Spleen (tissue), 11 donors: ENCODE data around the gene EDEM1. TPM values are rescaled to one million over a fixed set of nuclear protein-coding genes. Genes with fewer than 3 reads are reported as not detected.

ENCODE experiments used
- DNase-seq: peaks from one replicate; pipeline ENCODE4 v3.0.0-alpha.2; 2020
- H3K27ac ChIP-seq, 8 donors: fragments of 200-600 bp; sonication (generic) in 7 of 8; 1 replicate in 4 of 8; 2 replicates in 4 of 8; pipeline versions ENCODE4 v1.5.0 to v1.8.0; 2016 to 2021; ENCODE audit warnings: inconsistent platforms in 4 of 8, mild to moderate bottlenecking in 4 of 8, moderate library complexity in 1 of 8
- H3K27me3 ChIP-seq, 7 donors: fragments of 200-600 bp; sonication (generic) in 6 of 7; replicated peaks in 1 of 7; 1 replicate in 4 of 7; 2 replicates in 3 of 7; pipeline versions ENCODE4 v1.5.0 to v1.8.0; 2016 to 2021; ENCODE audit warnings: inconsistent platforms in 3 of 7, mild to moderate bottlenecking in 1 of 7
- H3K36me3 ChIP-seq, 6 donors: fragments of 200-600 bp; sonication (generic) in 5 of 6; 1 replicate in 4 of 6; 2 replicates in 2 of 6; pipeline versions ENCODE4 v1.5.0 to v1.8.0; 2016 to 2021; ENCODE audit warnings: inconsistent platforms in 2 of 6
- H3K4me1 ChIP-seq, 6 donors: fragments of 200-600 bp; sonication (generic) in 5 of 6; 1 replicate in 3 of 6; 2 replicates in 3 of 6; pipeline versions ENCODE4 v1.5.0 to v1.8.0; 2016 to 2021; ENCODE audit warnings: inconsistent platforms in 3 of 6
- H3K4me3 ChIP-seq, 8 donors: fragments of 200-600 bp; sonication (generic) in 7 of 8; 1 replicate in 4 of 8; 2 replicates in 4 of 8; pipeline versions ENCODE4 v1.5.0 to v1.8.0; 2016 to 2021; ENCODE audit warnings: inconsistent platforms in 4 of 8, mild to moderate bottlenecking in 4 of 8, moderate library complexity in 2 of 8
- H3K9me3 ChIP-seq, 8 donors: fragments of 200-600 bp; sonication (generic) in 7 of 8; 1 replicate in 4 of 8; 2 replicates in 4 of 8; pipeline versions ENCODE4 v1.5.0 to v1.8.0; 2016 to 2021; ENCODE audit warnings: inconsistent platforms in 4 of 8
- POLR2A ChIP-seq, 3 donors: fragments of 450-650 bp; IDR thresholded peaks; one replicate each; pipeline ENCODE4 v1.5.1; 2017; ENCODE audit warnings: antibody characterized with exemption in 3 of 3, mild to moderate bottlenecking in 1 of 3
- POLR2AphosphoS5 ChIP-seq, 3 donors: sonication (generic); formaldehyde crosslinking; IDR thresholded peaks; one replicate each; pipeline ENCODE4 v1.5.1; 2017; ENCODE audit warnings: antibody characterized with exemption in 3 of 3
- WGBS, 5 donors: extraction: QIAGEN DNeasy Blood & Tissue Kit in 3 of 5; methylation state at CpG; one replicate each; pipeline versions ENCODE4 v1.1.5 to v1.1.7; 2013 to 2018; 5-methylcytosine and 5-hydroxymethylcytosine counted together
- intact Hi-C: fragments of 100-400 bp; cut with DNase I; formaldehyde crosslinking; loops from one replicate; pipeline ENCODE4 v1.15.0; 2023; ENCODE audit warnings: low total_unique reads
- polyA plus RNA-seq, 3 donors: library from polyadenylated mRNA; stranded (reverse); fragments of 200-250 nt; gene quantifications; one replicate each; pipeline ENCODE4 v1.2.1, GENCODE V29; 2013
- total RNA-seq, 7 donors: library from RNA; depleted of rRNA in 3 of 7; stranded (reverse); fragments of >200 nt in 3 of 7; fragmentation: NEBNext Ultra II Directional in 4 of 7; extraction: Animal tissue kit (Norgen Biotek cat#: 25700) in 4 of 7; gene quantifications; one replicate each; pipeline versions ENCODE4 v1.1.0 to v1.2.1, GENCODE V29; 2016 to 2021
- TF ChIP-seq, protein P1 (sequence below), 11 experiments: fragments of 200-600 bp in 7 of 11; fragments of 450-650 bp in 4 of 11; sonication (generic) in 4 of 11; IDR thresholded peaks in 8 of 11; conservative IDR thresholded peaks in 3 of 11; 1 replicate in 7 of 11; 2 replicates in 4 of 11; pipeline versions ENCODE4 v1.4.0 to v1.8.0; 2016 to 2021; ENCODE audit warnings: antibody characterized with exemption in 11 of 11, inconsistent platforms in 4 of 11, mild to moderate bottlenecking in 1 of 11
- donor health status: healthy with polysubstance abuse.
- donor health status: DM: no; HTN: no; CAD: no; lungs with moderate emphysema.
- donor health status: DM: no; HTN: no; CAD: no.
- donor health status: Bipolar disorder and iron deficiency.
- donor health status: healthy.
- donor health status: DM: no; HTN: no; CAD: no.
- donor health status: DM: yes; HTN: yes; CAD: no.

The EDEM1 gene
- total and polyA plus RNA-seq, 10 donors, result 8.4 to 174 (median 73.8) TPM

GRCh38 chr3:5188419-5189221 lies 1.1 kb downstream of the EDEM1 start:
- peaks cover 49 to 86% (median 85%) of the 10 kb centered on the region in 6 donors for H3K4me1 ChIP-seq

DNA sequence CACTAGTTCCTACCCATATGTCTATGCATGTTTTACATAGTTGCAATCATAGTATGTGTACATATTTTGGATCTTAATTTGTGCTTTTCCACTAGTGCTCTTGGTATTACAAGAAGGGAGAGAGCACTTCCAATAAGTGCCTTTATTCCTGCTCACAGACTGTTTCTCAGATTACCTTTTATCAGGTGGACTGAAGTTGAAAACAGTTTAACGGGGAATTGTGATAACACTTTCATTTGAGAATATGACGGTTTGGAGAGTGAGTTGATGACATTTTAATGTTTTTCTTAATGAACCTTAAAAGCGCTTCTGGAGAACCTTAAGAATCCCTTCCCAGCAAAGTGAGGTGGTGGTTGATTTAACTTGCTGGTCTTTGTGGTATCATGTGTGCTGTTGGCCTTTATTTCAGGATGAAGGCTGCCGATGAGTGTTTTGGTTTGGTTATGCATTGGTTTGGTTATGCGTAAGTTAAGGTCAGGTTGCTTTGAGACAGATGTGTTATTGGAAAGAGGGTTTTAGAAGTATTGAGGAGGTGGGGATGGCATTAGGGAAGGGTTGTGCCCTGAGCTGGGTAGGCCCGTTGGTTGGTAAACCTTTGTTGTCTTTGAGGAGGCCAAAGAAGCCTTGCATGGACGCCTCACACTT lies 2.8 kb downstream of the EDEM1 start:
- Histone ChIP-seq H3K27me3 (no peaks in the 10 kb centered on the region), H3K36me3 (peaks cover 0 to 16% (median 0%) of the 10 kb centered on the region in 6 donors), H3K27ac (peak overlapping the region in 7 of 8 donors; percentile 98 to 100 (median 99)), H3K9me3 (no peaks in the 10 kb centered on the region), H3K4me3 (peak overlapping the region in 7 of 8 donors; percentile 72 to 99 (median 88)), H3K4me1 (peaks cover 59 to 87% (median 85%) of the 10 kb centered on the region in 6 donors)
- 47 to 64% (median 58%) methylated on average over 7 of the region's 7 CpGs for WGBS, 5 donors
- TF ChIP-seq POLR2A (IDR thresholded peaks at IDR 0.05) (no peak), POLR2AphosphoS5 (IDR thresholded peaks at IDR 0.05) (no peak)
- TF ChIP-seq, protein P1, sequence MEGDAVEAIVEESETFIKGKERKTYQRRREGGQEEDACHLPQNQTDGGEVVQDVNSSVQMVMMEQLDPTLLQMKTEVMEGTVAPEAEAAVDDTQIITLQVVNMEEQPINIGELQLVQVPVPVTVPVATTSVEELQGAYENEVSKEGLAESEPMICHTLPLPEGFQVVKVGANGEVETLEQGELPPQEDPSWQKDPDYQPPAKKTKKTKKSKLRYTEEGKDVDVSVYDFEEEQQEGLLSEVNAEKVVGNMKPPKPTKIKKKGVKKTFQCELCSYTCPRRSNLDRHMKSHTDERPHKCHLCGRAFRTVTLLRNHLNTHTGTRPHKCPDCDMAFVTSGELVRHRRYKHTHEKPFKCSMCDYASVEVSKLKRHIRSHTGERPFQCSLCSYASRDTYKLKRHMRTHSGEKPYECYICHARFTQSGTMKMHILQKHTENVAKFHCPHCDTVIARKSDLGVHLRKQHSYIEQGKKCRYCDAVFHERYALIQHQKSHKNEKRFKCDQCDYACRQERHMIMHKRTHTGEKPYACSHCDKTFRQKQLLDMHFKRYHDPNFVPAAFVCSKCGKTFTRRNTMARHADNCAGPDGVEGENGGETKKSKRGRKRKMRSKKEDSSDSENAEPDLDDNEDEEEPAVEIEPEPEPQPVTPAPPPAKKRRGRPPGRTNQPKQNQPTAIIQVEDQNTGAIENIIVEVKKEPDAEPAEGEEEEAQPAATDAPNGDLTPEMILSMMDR (IDR thresholded peaks at IDR 0.05 in 8 of 11, conservative IDR thresholded peaks at IDR 0.05 in 3 of 11), result no peak
- DNase-seq, result no peak
- intact Hi-C loops, result no loop called here

More at GRCh38 chr3:5188419-5189221, 1.1 kb downstream of the EDEM1 start:
- Histone ChIP-seq H3K9me3 (no peaks in the 10 kb centered on the region), H3K27ac (peak overlapping the region; percentile 89 to 100 (median 99)), H3K27me3 (no peaks in the 10 kb centered on the region), H3K4me3 (peak overlapping the region; percentile 72 to 99 (median 92)), H3K36me3 (peaks cover 0 to 9% (median 0%) of the 10 kb centered on the region in 6 donors)
- TF ChIP-seq, protein P1 (IDR thresholded peaks at IDR 0.05 in 8 of 11, conservative IDR thresholded peaks at IDR 0.05 in 3 of 11), result no peak
- TF ChIP-seq POLR2AphosphoS5 (IDR thresholded peaks at IDR 0.05), result peak in 1 of 3 donors; percentile 28
- TF ChIP-seq POLR2A (IDR thresholded peaks at IDR 0.05), result no peak
- intact Hi-C loops, result loop anchor here (5.0 kb wide), 1 partner anchor 66 kb away; the partner anchor contains the start of gene ARL8B
- peak; percentile 81 for DNase-seq
- WGBS, 5 donors, result 1 to 5% (median 3%) methylated on average over 16 to 26 of the region's 26 CpGs

DNA sequence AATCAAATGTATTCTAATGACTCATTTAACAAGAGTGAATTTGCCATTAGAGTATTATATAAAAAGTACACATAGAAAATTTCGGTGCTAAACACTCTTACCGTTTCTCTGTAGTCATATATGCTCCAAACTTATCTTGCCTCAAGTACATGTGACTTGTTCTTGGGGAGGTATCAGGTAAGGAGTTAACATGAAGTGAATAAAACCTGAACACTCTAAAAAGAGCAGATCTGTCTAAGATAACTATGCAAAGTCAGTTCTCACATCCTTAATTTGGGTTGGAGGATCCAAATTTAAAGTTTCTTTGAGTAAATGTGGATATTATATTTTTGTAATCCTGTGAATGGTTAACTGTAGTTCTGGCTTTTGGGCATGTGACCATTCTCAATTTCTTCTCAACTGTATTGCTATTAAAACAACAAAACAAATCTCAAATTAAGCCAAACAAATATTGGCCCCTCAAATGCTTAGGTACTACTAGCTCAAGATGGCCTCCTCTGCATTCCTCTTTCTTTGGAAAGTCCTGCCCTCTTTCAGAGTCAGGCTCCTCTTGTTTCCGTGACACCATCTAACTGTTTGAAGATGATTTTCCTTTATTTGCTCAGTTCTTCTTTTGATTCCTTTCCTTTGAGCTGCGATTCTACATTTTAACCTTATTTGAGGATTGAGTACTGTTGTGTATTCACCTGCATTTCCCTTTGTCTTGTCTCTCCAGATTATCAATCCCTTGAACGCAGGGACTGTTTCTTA lies 4.2 kb downstream of the EDEM1 start:
- no peaks in the 10 kb centered on the region for H3K9me3 ChIP-seq
- peaks cover 57 to 86% (median 85%) of the 10 kb centered on the region in 6 donors for H3K4me1 ChIP-seq
- intact Hi-C loops, result no loop called here
- H3K36me3 ChIP-seq, result peaks cover 0 to 29% (median 0%) of the 10 kb centered on the region in 6 donors
- peak overlapping the region in 2 of 8 donors; percentile 87 to 99 for H3K4me3 ChIP-seq
- H3K27me3 ChIP-seq, result no peaks in the 10 kb centered on the region
- WGBS, 5 donors, result 63 to 73% (median 65%) methylated on average over 5 of the region's 5 CpGs
- TF ChIP-seq, protein P1 (IDR thresholded peaks at IDR 0.05 in 8 of 11, conservative IDR thresholded peaks at IDR 0.05 in 3 of 11), result no peak
- TF ChIP-seq POLR2AphosphoS5 (IDR thresholded peaks at IDR 0.05) (no peak), POLR2A (IDR thresholded peaks at IDR 0.05) (no peak)
- H3K27ac ChIP-seq, result peak overlapping the region; percentile 20 to 100 (median 82)
- no peak for DNase-seq
